Measurements from ENCODE around the gene FOXL3. TPM values are rescaled to one million over a fixed set of nuclear protein-coding genes. Genes with fewer than 3 reads are reported as not detected.

The FOXL3 gene
- total RNA-seq, 1 donor from 2014 or later, result not detected

DNA sequence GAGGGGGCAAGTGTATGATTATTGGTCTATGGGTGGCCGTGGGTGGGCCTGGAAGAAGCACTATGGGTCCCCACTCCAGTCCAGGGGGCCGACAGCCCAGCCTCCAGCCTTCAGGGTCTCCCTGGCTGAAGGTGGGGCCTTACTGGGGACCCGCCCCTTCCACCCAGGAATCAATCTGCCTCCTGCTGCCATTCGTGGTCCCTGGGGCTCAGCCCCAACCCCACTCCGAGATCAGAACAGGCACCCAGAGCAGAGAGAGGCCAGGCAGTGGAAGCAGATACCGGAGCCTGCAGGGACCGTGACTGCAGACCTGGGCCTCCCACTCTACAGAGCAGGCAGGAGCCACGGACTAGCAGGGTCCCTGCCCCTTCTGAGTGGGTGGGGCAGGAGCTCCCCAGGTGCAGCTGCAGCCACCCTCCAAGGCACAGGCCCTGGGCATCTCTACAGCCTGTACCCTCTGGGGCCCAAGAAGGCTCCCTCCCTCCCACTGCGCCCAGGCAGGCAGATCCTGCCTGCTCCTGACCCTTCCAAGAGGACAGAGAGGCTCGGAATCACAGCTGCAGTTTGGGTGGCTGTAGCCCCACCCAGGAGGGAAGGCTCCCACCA lies 13.6 kb upstream of the FOXL3 start:
- TF ChIP-seq CTCF (IDR thresholded peaks at IDR 0.05; ENCODE audit: unreplicated experiment), result no peak
- H3K27me3 Mint-ChIP-seq, result peaks cover 21% of the 10 kb centered on the region
- H3K9me3 Mint-ChIP-seq (ENCODE audit: low read depth), result peaks cover 8% of the 10 kb centered on the region
- H3K27ac Mint-ChIP-seq, result no peak overlapping the region
- no peak overlapping the region for H3K4me3 Mint-ChIP-seq (ENCODE audit: low read depth)
- H3K36me3 Mint-ChIP-seq (ENCODE audit: insufficient read depth), result peaks cover 2% of the 10 kb centered on the region
- no peak for DNase-seq (ENCODE audit: low spot score, unreplicated experiment)
- H3K4me1 Mint-ChIP-seq (ENCODE audit: low read depth), result no peaks in the 10 kb centered on the region

DNA sequence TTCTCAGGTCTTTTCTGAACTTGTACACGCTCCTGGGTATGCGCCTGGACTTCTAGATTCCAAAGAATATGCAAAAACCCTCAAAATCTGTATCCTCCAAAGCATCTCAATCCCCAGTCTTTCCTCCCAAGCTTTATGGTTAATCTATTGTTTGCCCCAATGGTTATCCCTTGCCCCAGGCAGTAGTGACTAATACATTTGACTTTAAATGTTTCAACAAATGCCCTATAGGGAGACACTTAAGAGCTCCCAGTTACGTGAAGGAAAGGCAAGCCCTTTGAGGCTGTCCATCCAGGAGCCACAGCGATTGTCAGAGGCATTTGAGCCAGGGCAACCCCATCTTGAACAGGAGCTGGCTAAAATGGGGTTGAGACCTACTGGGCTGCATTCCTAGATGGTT lies 12.7 kb upstream of the FOXL3 start:
- H3K9me3 Mint-ChIP-seq (ENCODE audit: low read depth), result peaks cover 8% of the 10 kb centered on the region
- H3K27ac Mint-ChIP-seq, result no peak overlapping the region
- H3K4me3 Mint-ChIP-seq (ENCODE audit: low read depth), result no peak overlapping the region
- H3K27me3 Mint-ChIP-seq, result peaks cover 21% of the 10 kb centered on the region
- H3K4me1 Mint-ChIP-seq (ENCODE audit: low read depth), result no peaks in the 10 kb centered on the region
- peaks cover 2% of the 10 kb centered on the region for H3K36me3 Mint-ChIP-seq (ENCODE audit: insufficient read depth)
- DNase-seq (ENCODE audit: low spot score, unreplicated experiment), result no peak
- TF ChIP-seq CTCF (IDR thresholded peaks at IDR 0.05; ENCODE audit: unreplicated experiment), result no peak

GRCh38 chr7:278081-278480 lies 11.9 kb upstream of the FOXL3 start:
- Mint-ChIP-seq H3K4me3 (ENCODE audit: low read depth) (no peak overlapping the region), H3K27me3 (peaks cover 21% of the 10 kb centered on the region), H3K4me1 (ENCODE audit: low read depth) (no peaks in the 10 kb centered on the region), H3K36me3 (ENCODE audit: insufficient read depth) (peaks cover 2% of the 10 kb centered on the region), H3K9me3 (ENCODE audit: low read depth) (peaks cover 8% of the 10 kb centered on the region), H3K27ac (no peak overlapping the region)
- no peak for DNase-seq (ENCODE audit: low spot score, unreplicated experiment)
- TF ChIP-seq CTCF (IDR thresholded peaks at IDR 0.05; ENCODE audit: unreplicated experiment), result no peak

DNA sequence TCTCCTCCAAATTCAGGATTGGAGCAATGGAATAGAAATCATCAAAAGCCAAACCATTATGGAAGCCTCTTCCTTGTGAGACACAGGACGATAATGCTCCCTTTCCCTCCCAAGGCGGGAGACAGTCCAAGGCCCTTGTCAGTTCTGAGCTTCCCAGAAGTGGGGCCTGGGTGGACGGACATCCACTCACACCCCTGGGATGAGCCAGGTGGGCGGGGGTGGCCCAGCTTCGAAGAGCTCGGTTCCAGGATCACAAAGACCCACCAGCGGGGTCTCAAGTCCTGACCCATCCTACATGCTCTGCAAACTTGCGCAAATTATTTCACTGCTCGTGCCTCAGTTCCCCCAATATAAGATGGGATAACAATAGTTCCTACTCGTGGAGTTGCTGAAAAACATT lies 10.1 kb upstream of the FOXL3 start:
- H3K4me1 Mint-ChIP-seq (ENCODE audit: low read depth), result peaks cover 6% of the 10 kb centered on the region
- H3K36me3 Mint-ChIP-seq (ENCODE audit: insufficient read depth), result no peaks in the 10 kb centered on the region
- DNase-seq (ENCODE audit: low spot score, unreplicated experiment), result no peak
- no peak overlapping the region for H3K27ac Mint-ChIP-seq
- no peak overlapping the region for H3K4me3 Mint-ChIP-seq (ENCODE audit: low read depth)
- peaks cover 18% of the 10 kb centered on the region for H3K27me3 Mint-ChIP-seq
- no peak for TF ChIP-seq CTCF (IDR thresholded peaks at IDR 0.05; ENCODE audit: unreplicated experiment)
- peaks cover 4% of the 10 kb centered on the region for H3K9me3 Mint-ChIP-seq (ENCODE audit: low read depth)

GRCh38 chr7:280461-280860 lies 9.5 kb upstream of the FOXL3 start:
- H3K27ac Mint-ChIP-seq, result no peak overlapping the region
- DNase-seq (ENCODE audit: low spot score, unreplicated experiment), result no peak
- H3K27me3 Mint-ChIP-seq, result peaks cover 22% of the 10 kb centered on the region
- peaks cover 4% of the 10 kb centered on the region for H3K9me3 Mint-ChIP-seq (ENCODE audit: low read depth)
- no peak overlapping the region for H3K4me3 Mint-ChIP-seq (ENCODE audit: low read depth)
- TF ChIP-seq CTCF (IDR thresholded peaks at IDR 0.05; ENCODE audit: unreplicated experiment), result no peak
- H3K36me3 Mint-ChIP-seq (ENCODE audit: insufficient read depth), result no peaks in the 10 kb centered on the region
- peaks cover 10% of the 10 kb centered on the region for H3K4me1 Mint-ChIP-seq (ENCODE audit: low read depth)

All from progenitor cell of endocrine pancreas (in vitro differentiated cells).